AG09309 (cell line): ENCODE measurements around the gene SERF2.

Experiments
- DNase-seq: peaks from one replicate; pipeline ENCODE4 v3.0.0-alpha.2; 2010; ENCODE audit warnings: low read depth
- H3K4me3 ChIP-seq: 2 replicates; pipeline ENCODE4 v1.5.1; 2011; ENCODE audit warnings: mild to moderate bottlenecking, low read depth, low read length, moderate library complexity; ENCODE audit not compliant: control insufficient read depth
- TF ChIP-seq, protein P1 (sequence below): IDR thresholded peaks from 2 replicates; pipeline ENCODE4 v1.5.1; 2011; ENCODE audit warnings: mild to moderate bottlenecking, low read depth, low read length, inconsistent platforms; ENCODE audit not compliant: insufficient read depth, control insufficient read depth; ENCODE audit errors: missing control alignments

SERF2 gene

DNA sequence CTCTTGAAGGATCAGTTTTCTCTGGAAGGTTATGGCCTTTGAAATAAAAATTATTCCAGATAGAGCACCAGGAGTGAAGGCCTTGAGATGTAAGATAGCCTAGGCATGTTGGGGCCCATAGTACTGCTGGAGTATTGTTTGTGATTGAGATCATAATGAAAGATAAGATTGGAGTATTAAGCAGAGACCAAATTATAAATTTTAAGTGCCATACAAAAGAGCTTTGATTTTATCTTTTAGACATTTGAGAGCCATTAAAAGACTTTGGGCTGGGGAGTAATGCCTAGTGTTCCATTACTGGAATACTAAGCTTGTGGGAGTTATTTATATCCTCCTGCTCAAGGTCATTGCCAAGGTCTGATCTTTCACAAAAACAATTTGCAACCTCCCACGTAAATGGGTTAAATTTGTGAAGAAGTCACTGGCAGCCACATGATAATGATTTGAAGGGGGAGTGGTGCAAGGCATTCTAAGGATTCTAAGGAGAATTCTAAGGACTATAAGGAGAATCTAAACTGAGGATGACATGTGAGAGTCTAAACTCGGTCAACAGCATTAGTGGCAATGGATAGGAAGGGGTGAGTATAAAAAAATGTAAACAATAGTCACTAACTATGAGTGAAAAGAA is 28.2 kb upstream of the SERF2 start:
- DNase-seq = no peak
- TF ChIP-seq, protein P1, sequence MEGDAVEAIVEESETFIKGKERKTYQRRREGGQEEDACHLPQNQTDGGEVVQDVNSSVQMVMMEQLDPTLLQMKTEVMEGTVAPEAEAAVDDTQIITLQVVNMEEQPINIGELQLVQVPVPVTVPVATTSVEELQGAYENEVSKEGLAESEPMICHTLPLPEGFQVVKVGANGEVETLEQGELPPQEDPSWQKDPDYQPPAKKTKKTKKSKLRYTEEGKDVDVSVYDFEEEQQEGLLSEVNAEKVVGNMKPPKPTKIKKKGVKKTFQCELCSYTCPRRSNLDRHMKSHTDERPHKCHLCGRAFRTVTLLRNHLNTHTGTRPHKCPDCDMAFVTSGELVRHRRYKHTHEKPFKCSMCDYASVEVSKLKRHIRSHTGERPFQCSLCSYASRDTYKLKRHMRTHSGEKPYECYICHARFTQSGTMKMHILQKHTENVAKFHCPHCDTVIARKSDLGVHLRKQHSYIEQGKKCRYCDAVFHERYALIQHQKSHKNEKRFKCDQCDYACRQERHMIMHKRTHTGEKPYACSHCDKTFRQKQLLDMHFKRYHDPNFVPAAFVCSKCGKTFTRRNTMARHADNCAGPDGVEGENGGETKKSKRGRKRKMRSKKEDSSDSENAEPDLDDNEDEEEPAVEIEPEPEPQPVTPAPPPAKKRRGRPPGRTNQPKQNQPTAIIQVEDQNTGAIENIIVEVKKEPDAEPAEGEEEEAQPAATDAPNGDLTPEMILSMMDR = no peak
- H3K4me3 ChIP-seq = no peak overlapping the region

DNA sequence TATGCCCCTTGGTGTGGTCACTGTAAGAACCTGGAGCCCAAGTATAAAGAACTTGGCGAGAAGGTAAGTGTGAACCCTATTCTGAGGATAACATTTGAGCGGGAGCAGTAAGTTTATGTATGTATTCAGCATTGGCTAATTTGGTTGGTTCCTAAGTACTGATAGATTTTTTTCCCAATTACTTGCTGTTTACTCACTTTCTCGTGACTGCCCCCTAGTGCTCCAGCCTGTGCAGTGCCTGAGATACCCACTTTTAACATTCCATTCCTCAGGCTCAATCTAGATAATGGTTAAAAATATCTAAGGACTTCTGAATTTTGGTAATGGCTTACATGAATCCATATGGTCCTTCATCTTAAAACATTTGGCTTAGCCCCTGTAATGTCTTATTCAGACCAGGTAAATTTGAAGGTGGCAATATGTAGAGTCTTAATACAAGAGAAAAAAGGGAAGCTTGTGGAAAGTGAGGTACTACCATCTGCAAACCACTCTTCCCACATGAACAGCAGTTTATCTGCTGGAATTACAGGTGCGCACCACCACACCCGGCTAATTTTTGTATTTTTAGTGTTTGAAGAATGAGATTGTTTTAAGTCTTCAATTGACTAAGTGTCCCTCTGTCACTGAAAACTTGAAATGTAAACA is 22.4 kb upstream of the SERF2 start:
- DNase-seq = no peak
- TF ChIP-seq, protein P1 = peak; percentile 87
- H3K4me3 ChIP-seq = no peak overlapping the region

DNA sequence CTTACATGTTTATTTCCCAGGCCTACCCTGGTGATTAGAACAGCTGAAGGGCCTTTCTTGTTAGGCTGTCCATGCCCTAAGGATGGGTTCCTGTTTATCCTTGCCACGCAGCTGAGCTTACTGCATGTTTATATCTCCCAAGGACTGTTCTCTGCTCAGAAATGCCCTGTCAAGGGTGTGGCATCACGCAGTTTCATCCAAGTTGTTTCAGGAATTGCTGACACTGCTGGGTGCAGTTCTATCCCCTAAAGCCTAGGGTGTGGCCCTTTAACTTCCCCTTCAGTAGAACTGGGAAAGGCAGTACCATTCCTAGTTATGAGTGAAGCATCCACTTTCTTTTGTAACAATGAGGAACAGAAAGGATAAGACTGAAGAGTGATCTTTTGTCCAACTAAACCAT is 20.3 kb upstream of the SERF2 start:
- TF ChIP-seq, protein P1 = no peak
- no peak for DNase-seq
- no peak overlapping the region for H3K4me3 ChIP-seq

DNA sequence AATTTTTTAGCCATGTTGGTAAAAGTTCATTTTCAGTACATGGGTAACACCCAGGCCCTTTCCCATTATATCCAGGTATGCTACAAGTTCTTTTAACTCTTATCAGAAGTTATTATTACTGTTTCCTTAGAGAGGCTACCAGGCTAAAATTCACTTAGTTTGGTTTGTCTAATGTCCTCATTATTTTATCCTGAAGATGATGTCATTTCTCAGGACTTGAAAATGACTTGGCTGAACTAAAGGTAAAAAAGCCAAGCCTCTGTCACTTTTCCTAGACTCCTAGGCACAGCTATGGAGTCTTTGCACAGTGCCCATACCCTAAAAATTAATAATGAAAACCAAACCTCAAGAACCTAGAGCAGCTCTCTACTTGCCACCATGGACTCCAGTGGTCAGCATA is 19.5 kb upstream of the SERF2 start:
- TF ChIP-seq, protein P1 = no peak
- no peak overlapping the region for H3K4me3 ChIP-seq
- no peak for DNase-seq

DNA sequence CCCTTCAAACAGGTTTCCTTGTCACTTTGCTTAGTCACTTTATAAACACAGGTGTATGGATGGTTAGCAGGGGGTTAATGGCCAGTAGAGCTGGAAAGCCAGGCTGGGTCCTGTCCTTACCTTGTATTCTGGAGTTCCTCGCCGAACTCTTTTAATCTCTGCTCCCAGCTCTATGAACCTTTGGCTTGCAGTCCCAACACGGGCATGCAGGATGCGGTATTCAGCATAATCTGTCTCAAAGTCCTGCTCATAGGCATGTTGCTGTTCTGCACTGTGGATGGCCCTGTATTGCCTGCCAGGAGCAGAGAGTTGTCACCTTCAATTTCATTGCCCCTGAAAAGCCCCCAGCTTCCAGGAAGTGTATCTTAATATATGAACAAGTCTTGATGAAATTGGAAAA is 18.1 kb upstream of the SERF2 start:
- TF ChIP-seq, protein P1 = no peak
- DNase-seq = no peak
- no peak overlapping the region for H3K4me3 ChIP-seq

DNA sequence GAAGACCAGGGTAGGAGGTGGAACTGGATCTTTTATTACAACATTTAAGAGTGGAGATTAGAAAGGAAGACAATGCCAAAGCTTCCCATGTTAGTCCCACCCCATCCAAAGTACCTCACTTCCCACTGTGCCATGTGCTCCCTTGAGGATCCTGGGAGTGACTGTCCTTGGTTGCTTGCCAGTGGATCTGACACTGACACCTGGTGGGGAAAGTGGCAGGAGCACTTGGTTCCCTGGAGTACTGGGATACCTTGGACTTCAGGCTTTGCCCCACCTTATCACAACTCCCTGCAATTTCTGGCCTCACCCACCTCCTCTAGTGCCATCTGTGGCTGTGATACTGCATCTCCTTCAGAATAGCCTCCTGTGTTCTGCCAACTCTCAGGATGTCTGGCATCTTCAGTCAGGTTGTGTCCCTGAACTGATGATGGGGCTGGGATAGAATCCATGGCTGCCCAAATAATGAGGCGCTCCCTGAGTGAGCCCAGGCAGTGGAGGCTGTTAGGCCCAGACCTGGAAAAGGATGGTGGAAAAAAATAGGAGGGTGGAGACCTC is 16.6 kb upstream of the SERF2 start:
- DNase-seq = no peak
- no peak overlapping the region for H3K4me3 ChIP-seq
- TF ChIP-seq, protein P1 = peak; percentile 43
